Pulmonary artery endothelial cell (primary cell): ENCODE measurements around the gene CD151. TPM values are rescaled to one million over a fixed set of nuclear protein-coding genes. Genes with fewer than 3 reads are reported as not detected.

Experiments
- DNase-seq: peaks from one replicate; pipeline ENCODE4 v3.0.0-alpha.2; 2011; ENCODE audit warnings: low read depth, low spot score
- total RNA-seq: library from RNA; depleted of rRNA; stranded (reverse); fragments of >200 nt; gene quantifications from 2 replicates; pipeline ENCODE4 v1.2.3, GENCODE V29; 2014

Gene CD151
- total RNA-seq, 1 donor from 2014 or later = 647 TPM

- DNase-seq = no peak
Measured at GRCh38 chr11:858053-858761, 25.5 kb downstream of the CD151 start.

- no peak for DNase-seq
Measured at GRCh38 chr11:858762-859339, 26.1 kb downstream of the CD151 start.

- no peak for DNase-seq
Measured at GRCh38 chr11:859394-860131, 26.8 kb downstream of the CD151 start.

GRCh38 chr11:860234-861104 lies 27.7 kb downstream of the CD151 start:
- DNase-seq = no peak

- DNase-seq = no peak
Measured at GRCh38 chr11:861105-861479, 28.3 kb downstream of the CD151 start.

- no peak for DNase-seq
Measured at GRCh38 chr11:862081-862661, 29.4 kb downstream of the CD151 start.

- no peak for DNase-seq
Measured at GRCh38 chr11:862696-863022, 29.9 kb downstream of the CD151 start.

GRCh38 chr11:863023-863909 lies 30.5 kb downstream of the CD151 start:
- no peak for DNase-seq

- no peak for DNase-seq
Measured at GRCh38 chr11:863910-864827, 31.4 kb downstream of the CD151 start.

GRCh38 chr11:864898-865297 lies 32.1 kb downstream of the CD151 start:
- no peak for DNase-seq

- no peak for DNase-seq
Measured at GRCh38 chr11:865462-866430, 33.0 kb downstream of the CD151 start.

- no peak for DNase-seq
Measured at GRCh38 chr11:866481-866880, 33.7 kb downstream of the CD151 start.

GRCh38 chr11:867856-868358 lies 35.2 kb downstream of the CD151 start:
- no peak for DNase-seq

GRCh38 chr11:868394-868793 lies 35.6 kb downstream of the CD151 start:
- DNase-seq = no peak

GRCh38 chr11:868802-869201 lies 36.0 kb downstream of the CD151 start:
- DNase-seq = no peak

- DNase-seq = no peak
Measured at GRCh38 chr11:869399-870126, 36.8 kb downstream of the CD151 start.

GRCh38 chr11:870127-870413 lies 37.3 kb downstream of the CD151 start:
- no peak for DNase-seq

GRCh38 chr11:870418-870817 lies 37.7 kb downstream of the CD151 start:
- no peak for DNase-seq
